Stimulated activated CD4-positive, alpha-beta T cell treated with anti-CD3 and anti-CD28 coated beads, Interleukin-4, amount 100 ng/mL, for 48 hours (primary cell): ENCODE measurements around the gene TMED6.
"Not testable (repeated sequence)": the region's sequence is repeated elsewhere in the genome, so short reads cannot be mapped to it uniquely, and the experiment has no call there.

ENCODE experiments used
- DNase-seq, 2 donors: peaks; one replicate each; pipeline ENCODE4 v3.0.0-alpha.2; 2020; ENCODE audit warnings: low read depth in 2 of 2

The TMED6 gene

GRCh38 chr16:69360070-69360469 is 8.5 kb upstream of the TMED6 start:
- not testable (repeated sequence) for DNase-seq

GRCh38 chr16:69350536-69351133 is 951 bp downstream of the TMED6 start:
- no peak for DNase-seq

DNA sequence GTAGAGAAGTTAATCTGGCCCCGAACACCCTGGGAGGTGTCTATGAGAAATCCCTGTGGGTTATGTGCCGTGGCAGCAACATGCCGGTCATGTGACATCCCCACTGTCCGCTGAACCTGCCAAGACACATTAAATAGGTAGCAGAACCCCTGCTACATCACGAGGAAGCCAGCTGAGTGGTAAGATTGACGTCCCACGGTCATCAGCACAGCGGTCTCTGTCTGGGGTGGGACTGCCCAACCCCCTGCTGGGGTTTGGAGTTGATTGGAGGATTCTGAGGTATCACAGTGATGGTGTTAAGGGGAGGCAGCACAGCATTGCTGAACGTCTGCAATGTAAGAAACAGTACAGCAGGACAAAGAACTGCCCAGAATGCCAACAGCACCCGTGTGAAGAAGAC is 2.0 kb downstream of the TMED6 start:
- DNase-seq = no peak

- DNase-seq = no peak
Observed at GRCh38 chr16:69348222-69348621, 3.4 kb downstream of the TMED6 start.

GRCh38 chr16:69346683-69347082 is 4.9 kb downstream of the TMED6 start:
- DNase-seq = no peak

DNA sequence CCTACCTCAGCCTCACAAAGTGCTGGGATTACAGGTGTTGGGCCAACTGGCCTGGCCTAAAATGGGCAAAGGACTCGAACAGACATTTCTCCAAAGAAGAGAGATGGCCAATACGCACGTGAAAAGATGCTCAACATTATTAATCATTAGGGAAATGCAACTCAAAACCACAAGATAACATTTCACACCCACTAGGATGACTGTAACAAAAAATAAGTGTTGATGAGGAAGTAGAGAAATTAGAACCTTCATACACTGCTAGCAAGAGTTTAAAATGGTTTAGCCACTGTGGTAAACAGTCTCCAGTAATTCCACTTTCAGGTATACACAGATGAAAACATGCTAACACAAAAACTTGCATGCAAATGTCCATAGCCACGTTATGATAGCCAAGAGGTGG is 5.7 kb downstream of the TMED6 start:
- no peak for DNase-seq

DNA sequence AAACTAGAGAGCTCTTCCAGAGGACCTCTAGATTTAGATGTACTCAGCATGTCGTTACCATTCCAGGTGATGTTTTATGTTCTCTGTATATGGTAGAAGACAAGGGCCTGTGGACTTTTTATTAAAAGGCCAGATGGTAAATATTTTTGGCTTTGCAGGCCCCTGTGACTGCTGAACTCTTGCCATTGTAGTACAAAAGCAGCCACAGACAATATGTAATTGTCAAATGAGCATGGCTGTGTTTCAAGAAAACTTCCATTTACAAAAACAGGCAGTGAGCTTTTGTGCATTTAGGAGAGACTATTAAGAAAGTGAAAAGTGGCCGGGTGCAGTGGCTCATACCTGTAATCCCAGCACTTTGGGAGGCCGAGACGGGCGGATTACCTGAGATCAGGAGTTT is 7.4 kb downstream of the TMED6 start:
- no peak for DNase-seq

DNA sequence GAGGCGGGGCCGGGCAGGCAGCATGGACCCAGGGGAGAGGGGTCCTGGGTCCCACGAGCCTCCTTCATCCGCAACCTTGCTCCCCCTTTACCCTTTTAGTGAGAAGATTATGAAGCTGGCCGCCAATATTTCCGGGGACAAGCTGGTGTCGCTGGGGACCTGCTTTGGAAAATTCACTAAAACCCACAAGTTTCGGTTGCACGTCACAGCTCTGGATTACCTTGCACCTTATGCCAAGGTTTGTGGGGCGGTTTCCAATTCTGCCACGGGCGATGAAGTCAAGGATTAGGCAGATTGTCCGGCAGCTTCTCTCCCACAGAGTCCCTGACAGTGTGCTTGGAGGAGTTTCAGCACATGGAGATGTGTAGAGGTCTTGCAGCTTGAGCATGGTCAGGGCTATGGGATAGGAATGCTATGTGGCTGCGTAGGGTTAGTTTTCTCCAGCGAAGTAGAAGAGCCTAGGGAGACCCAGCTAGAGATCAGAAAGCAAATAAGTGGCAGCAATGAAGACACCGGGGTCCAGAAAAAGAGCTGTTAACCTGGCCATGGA is 11.4 kb downstream of the TMED6 start:
- DNase-seq = peak in 1 of 2 donors; percentile 18

DNA sequence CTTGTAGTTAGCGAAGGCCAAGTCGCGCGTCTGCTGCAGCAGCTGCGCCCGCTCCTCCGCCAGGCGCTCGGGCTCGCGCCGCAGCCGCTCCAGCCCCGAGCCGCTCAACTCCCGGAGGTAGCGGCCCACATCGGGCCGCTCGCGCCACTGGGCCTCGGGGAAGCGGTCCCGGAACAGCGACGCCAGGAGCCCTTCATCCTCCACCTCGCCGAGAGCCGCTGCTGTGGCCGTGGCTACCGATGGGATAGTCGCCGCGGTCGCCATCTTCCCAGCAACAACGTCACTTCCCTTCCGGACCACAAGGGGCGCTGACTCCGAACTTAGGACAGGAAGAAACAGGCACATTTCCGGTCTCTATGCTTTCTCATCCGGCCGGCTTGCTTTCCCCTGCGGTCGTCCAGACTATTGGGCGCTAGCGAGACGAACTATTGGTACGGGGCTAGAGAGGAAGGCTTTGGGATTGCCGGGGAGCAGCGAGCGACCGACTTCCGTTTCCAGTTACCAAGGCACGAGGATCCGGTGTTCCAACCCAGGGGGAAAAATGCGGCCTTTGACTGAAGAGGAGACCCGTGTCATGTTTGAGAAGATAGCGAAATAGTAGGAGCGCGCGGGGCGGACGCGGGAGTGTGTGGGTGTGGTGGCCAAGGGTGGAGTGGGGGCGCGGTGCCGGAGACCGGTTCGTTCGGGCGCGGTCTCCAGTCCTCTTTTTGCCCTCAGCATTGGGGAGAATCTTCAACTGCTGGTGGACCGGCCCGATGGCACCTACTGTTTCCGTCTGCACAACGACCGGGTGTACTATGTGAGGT is 12.1 kb downstream of the TMED6 start, which contains the start of the genes COG8 and NIP7:
Gene COG8, minus strand, starts transcription at position 276 of the 806 bp plus-strand sequence. Its CDS starts 12 bp downstream, at position 264.
Gene NIP7, plus strand, starts transcription at position 484 of the 806 bp plus-strand sequence. Its CDS starts 58 bp downstream, at position 542.
- peak; percentile 87 to 90 for DNase-seq

DNA sequence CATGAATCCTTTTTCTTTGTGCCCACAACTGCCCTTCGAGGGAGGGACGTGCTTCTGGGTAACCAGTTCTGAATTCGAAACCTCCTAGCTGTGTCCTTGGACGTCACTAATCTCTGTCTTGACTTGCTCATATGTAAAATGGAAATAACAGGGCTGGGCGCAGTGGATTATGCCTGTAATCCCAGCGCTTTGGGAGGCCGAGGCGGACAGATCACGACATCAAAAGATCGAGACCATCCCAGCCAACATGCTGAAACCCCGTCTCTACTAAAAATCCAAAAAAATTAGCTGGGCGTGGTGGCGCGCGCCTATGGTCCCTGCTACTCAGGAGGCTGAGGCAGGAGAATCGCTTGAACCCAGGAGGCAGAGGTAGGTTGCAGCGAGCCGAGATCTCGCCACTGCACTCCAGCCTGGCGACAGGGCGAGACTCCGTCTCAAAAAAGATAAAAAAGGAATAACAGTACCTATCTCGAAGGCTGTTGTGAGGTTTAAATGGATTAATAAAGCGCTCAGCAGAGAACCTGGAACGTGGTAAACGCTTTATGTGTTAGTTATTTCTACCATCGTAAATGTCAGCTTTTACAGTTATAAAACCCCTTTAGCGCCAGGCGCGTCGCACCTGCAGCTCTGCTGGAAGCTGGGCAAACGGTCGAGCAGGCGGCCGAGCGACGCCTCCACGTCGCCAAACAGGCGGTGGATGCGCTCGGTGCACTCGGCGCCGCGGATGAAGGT is 12.9 kb downstream of the TMED6 start:
- peak in 1 of 2 donors; percentile 43 for DNase-seq

DNA sequence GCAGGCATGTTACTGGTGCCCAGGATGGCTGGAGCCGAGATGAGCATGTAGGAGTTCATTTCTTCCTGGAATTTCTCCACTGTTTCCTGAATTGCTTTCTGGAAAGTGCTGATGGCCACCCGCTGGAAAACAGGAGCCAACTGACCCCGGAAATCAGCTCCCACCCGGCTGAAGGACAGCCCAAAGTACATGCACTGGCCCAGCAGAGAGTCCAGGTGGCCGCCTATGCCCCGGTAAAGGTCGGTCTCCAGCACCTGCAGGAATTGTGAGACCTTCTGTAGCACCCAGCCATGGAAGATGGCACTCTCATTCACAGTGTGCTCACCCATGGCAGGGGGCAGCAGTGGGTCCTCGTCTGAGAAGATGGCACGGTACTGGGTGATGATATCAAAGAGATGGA is 16.9 kb downstream of the TMED6 start:
- no peak for DNase-seq

DNA sequence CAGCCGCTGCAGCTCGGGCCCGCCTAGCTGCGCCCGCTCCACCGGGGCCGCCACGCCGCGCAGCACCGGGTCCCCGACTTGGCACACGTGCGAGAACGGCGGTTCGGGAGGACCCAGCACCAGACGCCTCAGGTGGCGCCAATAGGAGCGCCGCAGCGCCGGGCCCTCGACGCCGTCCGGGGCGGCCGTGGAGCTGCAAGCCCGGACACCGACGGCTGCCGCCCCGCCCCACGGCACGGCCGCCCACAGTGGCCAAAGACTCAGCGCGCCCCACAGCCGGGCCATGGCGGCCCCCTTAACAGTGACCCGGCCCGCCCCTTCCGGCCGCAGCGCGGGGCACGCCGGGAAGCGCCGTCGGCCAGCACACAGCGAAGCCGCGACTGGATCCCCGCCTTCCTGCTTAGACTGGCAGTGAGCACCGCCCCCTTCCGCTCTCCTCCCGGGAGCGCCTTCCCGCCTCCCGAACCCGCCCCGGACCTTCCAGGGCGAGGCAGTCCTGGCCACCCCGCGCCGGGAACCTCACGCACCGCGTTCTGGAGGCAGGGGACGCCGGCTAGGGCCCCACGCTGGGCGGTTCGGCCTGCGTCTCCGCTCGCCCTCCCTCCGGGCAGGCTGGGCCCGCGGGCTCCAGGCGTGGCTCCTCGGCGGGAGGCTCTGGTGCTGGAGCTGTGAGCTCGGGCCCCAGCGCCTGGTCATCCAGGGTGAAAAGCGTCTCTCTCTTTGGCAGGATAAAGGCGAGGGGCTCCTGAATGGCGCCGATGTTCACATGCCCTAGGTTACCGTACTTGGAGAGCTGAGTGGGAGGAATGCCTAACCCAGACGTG is 21.1 kb downstream of the TMED6 start, which contains the start of gene PDF:
Gene PDF, minus strand, starts transcription at position 303 of the 824 bp plus-strand sequence. Its CDS starts 18 bp downstream, at position 285.
- DNase-seq = peak; percentile 71 to 86

DNA sequence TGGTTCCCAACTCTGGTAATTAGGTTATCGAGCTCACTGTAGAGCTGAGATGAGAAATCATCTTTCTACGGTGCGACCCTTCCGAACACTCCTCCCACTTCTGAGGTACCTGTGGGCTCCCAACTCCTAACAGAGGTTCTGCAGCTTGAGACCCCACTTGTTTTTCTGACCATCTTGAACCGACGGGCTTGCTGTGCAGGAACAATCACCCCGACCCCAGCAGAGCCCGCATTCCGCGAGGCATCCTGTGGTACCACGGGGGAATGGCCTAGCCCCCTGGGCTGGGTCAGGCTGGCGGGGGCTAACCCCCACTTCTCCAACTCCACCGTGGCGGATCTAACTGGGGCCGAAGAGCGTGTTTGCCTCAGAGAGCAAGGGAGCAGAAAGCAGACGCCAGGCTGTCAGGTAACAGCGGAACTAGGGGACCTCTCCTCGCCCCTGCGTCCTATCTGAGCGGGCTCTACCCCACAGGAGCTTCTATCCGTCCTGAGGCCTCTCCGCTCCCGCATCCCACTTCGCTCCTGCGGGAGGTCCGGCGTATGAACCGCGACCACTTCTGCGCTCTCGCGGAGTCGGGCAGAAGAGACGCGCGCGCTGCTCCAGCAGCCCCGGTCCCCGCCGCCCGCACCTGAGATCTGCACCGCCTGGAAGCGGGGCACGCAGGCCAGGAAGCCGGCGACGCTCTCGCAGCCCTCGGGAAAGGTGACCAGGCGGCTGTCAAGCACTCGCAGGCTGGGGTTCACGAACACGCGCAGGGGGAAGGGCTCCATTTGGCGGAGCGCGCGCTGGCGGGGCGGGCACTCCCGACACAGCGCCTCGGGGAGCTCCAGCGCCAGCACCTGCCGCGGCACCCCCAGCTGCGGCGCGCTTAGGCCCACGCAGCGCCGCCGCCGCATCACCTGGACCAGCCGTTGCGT is 22.0 kb downstream of the TMED6 start:
- peak; percentile 25 for DNase-seq

GRCh38 chr16:69328854-69329316 is 22.7 kb downstream of the TMED6 start:
- no peak for DNase-seq

DNA sequence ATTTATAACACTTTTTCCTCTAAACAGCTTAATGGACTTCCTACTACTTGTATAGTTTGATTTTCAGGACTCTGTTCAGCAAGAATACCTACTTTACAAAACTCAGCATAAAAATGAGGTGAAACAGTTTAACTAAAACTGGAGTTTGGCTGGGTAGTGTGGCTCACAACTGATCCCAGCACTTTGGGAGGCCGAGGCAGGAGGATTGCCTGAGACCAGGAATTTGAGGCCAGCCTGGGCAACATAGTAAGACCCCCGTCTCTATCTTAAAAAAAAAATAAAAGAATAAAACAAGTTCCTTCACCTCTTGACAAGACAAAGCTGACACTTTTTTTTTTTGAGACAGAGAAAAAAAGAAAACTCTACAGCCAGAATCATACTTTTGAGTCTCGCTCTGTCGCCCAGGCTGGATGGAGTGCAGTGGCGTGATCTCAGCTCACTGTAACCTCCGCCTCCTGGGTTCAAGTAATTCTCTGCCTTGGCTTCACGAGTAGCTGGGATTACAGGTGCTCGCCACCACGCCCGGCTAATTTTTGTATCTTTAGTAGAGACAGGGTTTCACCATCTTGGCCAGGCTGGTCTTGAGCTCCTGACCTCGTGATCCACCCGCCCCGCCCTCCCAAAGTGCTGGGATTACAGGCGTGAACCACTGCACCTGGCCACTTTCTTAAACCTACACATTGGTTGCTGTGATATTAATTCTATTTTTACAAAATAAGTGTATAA is 23.8 kb downstream of the TMED6 start:
- DNase-seq = no peak

DNA sequence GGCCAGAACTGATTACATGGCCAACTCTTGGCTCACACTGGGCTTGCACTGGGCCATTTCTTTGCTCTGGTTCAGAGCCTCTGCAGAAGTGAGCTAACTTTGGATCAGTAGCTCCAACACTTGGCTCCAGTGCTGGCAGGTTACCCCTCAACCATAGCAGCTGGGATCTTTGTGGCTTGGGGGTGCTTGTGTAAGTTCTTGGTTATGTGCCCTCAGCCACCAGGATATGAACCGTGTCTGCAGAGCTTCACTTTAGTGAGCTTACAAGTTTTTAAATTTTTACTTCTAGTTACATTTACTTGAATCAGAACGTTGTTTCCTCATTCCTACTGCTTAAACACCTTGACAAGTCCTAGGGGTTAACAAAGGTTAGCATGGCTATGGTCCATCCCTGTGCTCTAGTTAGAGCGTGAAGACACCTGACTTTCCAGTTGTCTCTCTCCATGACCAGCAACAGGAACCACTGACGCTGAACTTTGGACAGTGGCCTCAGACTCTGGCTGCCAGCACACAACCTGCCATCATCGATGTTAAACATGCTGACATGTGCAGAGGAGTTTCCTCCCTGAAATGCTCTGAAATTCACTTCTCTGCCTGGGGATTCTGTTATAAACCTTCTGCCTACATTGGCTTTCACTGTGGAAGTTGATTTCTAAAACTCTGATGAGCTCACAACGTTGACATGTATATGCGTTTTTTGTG is 25.3 kb downstream of the TMED6 start:
- DNase-seq = no peak

GRCh38 chr16:69325784-69326171 is 25.8 kb downstream of the TMED6 start:
- no peak for DNase-seq

DNA sequence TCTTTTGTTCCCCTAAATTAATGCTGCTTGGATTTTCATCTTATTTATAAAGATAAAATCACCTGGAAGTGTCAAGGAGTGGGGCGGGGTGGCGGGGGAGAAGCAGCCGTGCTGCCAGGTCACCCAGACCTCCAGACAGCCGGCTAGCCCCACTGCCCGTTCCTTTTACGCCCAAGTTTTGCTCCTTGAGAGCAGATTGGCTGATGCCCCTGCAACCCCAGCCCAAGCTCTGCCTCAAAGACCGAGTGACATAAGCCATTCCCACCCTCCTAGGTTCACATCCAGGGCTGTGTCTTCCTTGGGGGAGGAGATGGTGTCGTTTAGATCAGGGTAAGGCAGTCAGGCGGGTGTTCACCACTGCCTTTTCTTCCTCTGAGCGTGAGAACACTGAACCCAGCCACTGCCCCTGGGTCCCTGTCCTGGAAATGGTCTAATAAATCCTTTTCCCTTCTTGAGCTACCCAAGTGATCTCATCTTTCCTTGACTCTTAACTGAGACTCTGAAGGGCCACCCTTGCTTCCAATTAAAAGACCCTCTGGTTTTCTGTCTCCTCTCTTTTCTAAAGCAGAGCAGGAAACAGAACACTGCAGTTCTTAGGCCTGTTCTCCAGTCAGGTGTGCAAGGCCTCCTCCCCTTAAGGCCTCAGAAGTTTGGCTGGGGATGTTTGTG is 26.9 kb downstream of the TMED6 start:
- no peak for DNase-seq
